Central memory CD8-positive, alpha-beta T cell (primary cell): ENCODE data around the gene FLNC.
A peak's percentile ranks its signal among the peaks of the same experiment; 100 is the strongest.

Experiments
- ATAC-seq: fragments of 150-1000 bp; cut with Tn5 transposase; replicated peaks from 2 replicates; pipeline ENCODE4 v1.10.0; 2022; ENCODE audit warnings: mild to moderate bottlenecking, moderate FRiP score, moderate number of reproducible peaks; ENCODE audit not compliant: poor library complexity, severe bottlenecking; ENCODE audit errors: extremely low read depth
- DNase-seq, 2 donors: peaks; one replicate each; pipeline ENCODE4 v3.0.0; 2021; ENCODE audit warnings: low spot score in 2 of 2
- H3K27ac Mint-ChIP-seq: one replicate; pipeline ENCODE4 v1.8.0; 2022; ENCODE audit warnings: low read depth, mild to moderate bottlenecking, moderate library complexity, mixed read lengths
- H3K27me3 Mint-ChIP-seq: one replicate; pipeline ENCODE4 v1.8.0; 2022; ENCODE audit warnings: mixed read lengths
- H3K36me3 Mint-ChIP-seq: one replicate; pipeline ENCODE4 v1.8.0; 2022; ENCODE audit warnings: mild to moderate bottlenecking, moderate library complexity, mixed read lengths; ENCODE audit not compliant: insufficient read depth
- H3K4me1 Mint-ChIP-seq: one replicate; pipeline ENCODE4 v1.8.0; 2022; ENCODE audit warnings: mixed read lengths
- H3K4me3 Mint-ChIP-seq: one replicate; pipeline ENCODE4 v1.8.0; 2022; ENCODE audit warnings: mild to moderate bottlenecking, moderate library complexity, mixed read lengths
- H3K9me3 Mint-ChIP-seq: one replicate; pipeline ENCODE4 v1.8.0; 2022; ENCODE audit warnings: mixed read lengths

The FLNC gene

GRCh38 chr7:128827971-128828711 is 2.1 kb upstream of the FLNC start:
- Mint-ChIP-seq H3K27me3 (peaks cover 58% of the 10 kb centered on the region), H3K9me3 (no peaks in the 10 kb centered on the region), H3K4me1 (peaks cover 7% of the 10 kb centered on the region), H3K4me3 (no peak overlapping the region), H3K27ac (no peak overlapping the region), H3K36me3 (peaks cover 2% of the 10 kb centered on the region)
- DNase-seq (no peak), ATAC-seq (no peak)

DNA sequence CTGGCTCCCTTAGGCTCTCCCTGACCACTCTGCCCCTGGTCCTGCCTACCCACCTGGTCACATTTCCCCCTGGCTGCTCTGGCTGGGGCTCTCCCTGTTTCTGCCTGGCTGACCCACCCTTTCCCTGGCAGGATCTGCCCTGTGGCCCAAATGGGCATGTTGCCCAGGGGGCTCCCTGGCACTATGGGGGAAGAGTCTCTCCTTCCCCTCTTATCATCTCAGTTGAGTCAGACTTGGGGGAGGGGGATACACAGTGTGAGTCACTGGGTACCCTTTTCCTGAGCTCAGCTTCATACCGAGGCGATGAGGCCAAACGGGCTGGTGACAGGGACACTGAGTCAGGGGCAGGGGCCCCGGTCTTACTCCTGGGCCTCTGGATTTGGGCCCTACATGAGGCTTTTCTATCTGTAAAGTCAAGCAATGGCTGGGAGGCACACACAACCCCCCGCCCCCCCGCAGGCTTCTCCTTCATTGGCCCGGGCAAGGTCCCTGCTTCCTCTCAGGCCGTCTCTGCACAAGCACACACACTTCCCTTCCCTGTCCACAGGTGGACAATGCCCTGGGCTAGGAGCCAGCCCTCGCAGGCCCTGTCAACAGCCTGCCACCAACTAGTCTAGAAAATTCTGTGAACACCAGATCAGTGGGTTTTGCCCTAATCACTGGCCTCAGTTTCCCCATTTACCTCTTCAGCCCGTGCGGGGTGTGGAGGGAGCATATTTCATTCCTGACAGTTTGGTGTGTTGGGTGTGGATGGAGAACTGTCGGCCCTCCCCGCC is 627 bp upstream of the FLNC start:
- Mint-ChIP-seq H3K9me3 (no peaks in the 10 kb centered on the region), H3K4me3 (peak overlapping the region; percentile 75), H3K4me1 (peaks cover 7% of the 10 kb centered on the region), H3K27me3 (peaks cover 58% of the 10 kb centered on the region), H3K27ac (no peak overlapping the region), H3K36me3 (peaks cover 2% of the 10 kb centered on the region)
- ATAC-seq (no peak), DNase-seq (no peak)

- Mint-ChIP-seq H3K9me3 (no peaks in the 10 kb centered on the region), H3K27ac (no peak overlapping the region), H3K4me1 (peaks cover 7% of the 10 kb centered on the region), H3K36me3 (peaks cover 2% of the 10 kb centered on the region), H3K27me3 (peaks cover 58% of the 10 kb centered on the region), H3K4me3 (peak overlapping the region; percentile 75)
- peak; percentile 22 for ATAC-seq
- DNase-seq, result no peak
Measured at GRCh38 chr7:128831178-128831993, 1.2 kb downstream of the FLNC start.

- DNase-seq (no peak), ATAC-seq (no peak)
- H3K4me3 Mint-ChIP-seq, result no peak overlapping the region
- H3K36me3 Mint-ChIP-seq, result no peaks in the 10 kb centered on the region
- peaks cover 53% of the 10 kb centered on the region for H3K27me3 Mint-ChIP-seq
- H3K27ac Mint-ChIP-seq, result no peak overlapping the region
- H3K4me1 Mint-ChIP-seq, result peaks cover 7% of the 10 kb centered on the region
- H3K9me3 Mint-ChIP-seq, result no peaks in the 10 kb centered on the region
Measured at GRCh38 chr7:128831994-128832879, 2.0 kb downstream of the FLNC start.

DNA sequence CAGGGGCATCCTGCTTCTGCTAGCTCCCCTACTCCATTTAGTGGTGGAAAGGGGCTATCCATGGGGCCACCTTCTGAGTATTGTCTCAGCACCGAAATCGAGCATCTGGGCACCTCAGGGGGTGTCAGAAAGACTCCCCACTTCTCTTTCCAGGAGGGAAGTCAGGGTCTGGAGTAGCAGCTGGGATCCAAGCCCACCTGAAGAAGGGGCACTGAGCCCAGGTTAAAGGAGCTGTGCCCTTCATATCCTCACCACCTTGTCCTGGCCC is 2.6 kb downstream of the FLNC start:
- Mint-ChIP-seq H3K36me3 (no peaks in the 10 kb centered on the region), H3K27me3 (peaks cover 48% of the 10 kb centered on the region), H3K4me3 (no peak overlapping the region), H3K9me3 (no peaks in the 10 kb centered on the region), H3K27ac (no peak overlapping the region), H3K4me1 (peaks cover 7% of the 10 kb centered on the region)
- no peak for ATAC-seq
- DNase-seq, result no peak

DNA sequence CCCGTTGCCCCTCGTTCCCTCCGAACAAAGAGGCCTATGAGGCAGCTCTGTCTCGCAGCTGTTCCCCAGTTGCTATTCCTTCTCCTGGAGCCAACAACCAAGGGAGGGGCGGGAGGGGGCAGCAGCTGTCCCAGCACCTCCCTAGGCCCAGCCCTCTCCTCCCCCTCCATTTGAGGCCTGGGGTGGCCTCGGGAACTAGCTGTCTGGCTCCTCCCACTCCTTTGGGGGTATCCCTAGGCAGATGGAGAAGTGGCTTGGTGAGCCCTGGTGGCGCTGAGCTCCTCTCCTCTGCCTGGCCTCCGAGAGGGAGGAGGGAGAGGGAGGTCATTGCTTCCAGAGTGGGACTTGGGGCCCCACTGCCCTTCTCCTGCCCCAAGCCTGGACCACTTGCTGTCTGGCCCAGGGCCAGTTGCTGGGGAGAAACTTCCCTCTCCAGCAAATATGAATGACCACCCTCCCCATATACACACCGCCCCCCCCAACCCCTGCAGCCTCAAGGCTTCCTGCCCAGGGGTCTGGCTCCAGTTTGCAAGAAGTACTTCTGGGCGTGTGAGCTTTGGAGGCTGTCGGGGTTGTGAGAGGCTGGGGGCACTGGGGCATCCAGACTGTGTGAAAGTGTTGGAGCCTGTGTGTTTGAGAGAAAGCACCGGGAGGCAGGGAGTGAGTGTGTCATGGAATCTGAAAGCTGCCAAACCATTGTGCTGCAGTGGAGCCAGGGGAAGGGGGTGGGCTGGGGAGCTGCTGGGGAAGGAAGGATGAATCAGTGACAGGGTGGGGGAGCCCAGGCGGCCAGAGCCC is 3.1 kb downstream of the FLNC start:
- Mint-ChIP-seq H3K9me3 (no peaks in the 10 kb centered on the region), H3K4me1 (peaks cover 7% of the 10 kb centered on the region), H3K27me3 (peaks cover 42% of the 10 kb centered on the region), H3K4me3 (no peak overlapping the region), H3K27ac (no peak overlapping the region), H3K36me3 (no peaks in the 10 kb centered on the region)
- DNase-seq (no peak), ATAC-seq (no peak)

DNA sequence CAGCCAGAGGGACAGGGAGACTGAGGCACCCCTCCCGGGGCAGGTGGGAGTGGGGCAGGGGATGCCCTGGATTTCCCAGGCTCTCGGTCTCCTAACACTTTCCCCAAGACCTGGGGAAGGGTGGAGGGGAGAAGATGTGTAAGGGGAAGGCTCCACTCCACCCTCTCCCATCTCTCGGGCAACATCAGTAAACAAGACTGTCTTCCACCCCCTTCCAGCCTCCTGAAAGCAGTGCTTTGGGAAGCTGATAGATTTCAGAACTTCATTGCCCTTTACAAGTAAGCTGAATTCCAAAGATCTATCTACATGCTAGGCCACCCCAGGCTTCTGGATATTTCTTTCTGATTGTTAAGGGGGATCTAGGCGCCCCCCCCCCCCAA is 3.7 kb downstream of the FLNC start:
- Mint-ChIP-seq H3K27me3 (peaks cover 36% of the 10 kb centered on the region), H3K9me3 (no peaks in the 10 kb centered on the region), H3K27ac (no peak overlapping the region), H3K4me1 (peaks cover 7% of the 10 kb centered on the region), H3K4me3 (no peak overlapping the region), H3K36me3 (no peaks in the 10 kb centered on the region)
- DNase-seq (no peak), ATAC-seq (no peak)

DNA sequence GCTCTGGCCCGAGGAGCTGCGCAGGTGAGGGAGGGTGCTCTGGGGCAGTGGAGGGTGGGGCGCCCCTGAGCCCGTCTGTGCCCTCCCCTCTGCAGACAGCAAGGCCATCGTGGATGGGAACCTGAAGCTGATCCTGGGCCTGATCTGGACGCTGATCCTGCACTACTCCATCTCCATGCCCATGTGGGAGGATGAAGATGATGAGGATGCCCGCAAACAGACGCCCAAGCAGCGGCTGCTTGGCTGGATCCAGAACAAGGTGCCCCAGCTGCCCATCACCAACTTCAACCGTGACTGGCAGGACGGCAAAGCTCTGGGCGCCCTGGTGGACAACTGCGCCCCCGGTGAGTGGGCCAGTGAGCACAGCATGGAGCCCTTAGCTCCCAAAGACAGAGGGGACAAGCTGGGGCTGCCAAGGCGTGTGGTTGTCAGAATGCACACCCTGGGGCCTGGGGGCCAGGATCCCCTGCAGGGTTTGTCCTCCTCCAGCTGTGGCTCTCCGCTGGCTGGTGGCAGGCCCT is 5.1 kb downstream of the FLNC start:
- Mint-ChIP-seq H3K36me3 (no peaks in the 10 kb centered on the region), H3K4me1 (peaks cover 6% of the 10 kb centered on the region), H3K9me3 (no peaks in the 10 kb centered on the region), H3K27ac (no peak overlapping the region), H3K27me3 (peaks cover 24% of the 10 kb centered on the region), H3K4me3 (no peak overlapping the region)
- DNase-seq, result no peak
- no peak for ATAC-seq

- no peaks in the 10 kb centered on the region for H3K9me3 Mint-ChIP-seq
- H3K27ac Mint-ChIP-seq, result no peak overlapping the region
- ATAC-seq (no peak), DNase-seq (no peak)
- no peaks in the 10 kb centered on the region for H3K36me3 Mint-ChIP-seq
- H3K27me3 Mint-ChIP-seq, result peaks cover 17% of the 10 kb centered on the region
- H3K4me3 Mint-ChIP-seq, result no peak overlapping the region
- H3K4me1 Mint-ChIP-seq, result no peaks in the 10 kb centered on the region
Measured at GRCh38 chr7:128835790-128836641, 5.8 kb downstream of the FLNC start.

DNA sequence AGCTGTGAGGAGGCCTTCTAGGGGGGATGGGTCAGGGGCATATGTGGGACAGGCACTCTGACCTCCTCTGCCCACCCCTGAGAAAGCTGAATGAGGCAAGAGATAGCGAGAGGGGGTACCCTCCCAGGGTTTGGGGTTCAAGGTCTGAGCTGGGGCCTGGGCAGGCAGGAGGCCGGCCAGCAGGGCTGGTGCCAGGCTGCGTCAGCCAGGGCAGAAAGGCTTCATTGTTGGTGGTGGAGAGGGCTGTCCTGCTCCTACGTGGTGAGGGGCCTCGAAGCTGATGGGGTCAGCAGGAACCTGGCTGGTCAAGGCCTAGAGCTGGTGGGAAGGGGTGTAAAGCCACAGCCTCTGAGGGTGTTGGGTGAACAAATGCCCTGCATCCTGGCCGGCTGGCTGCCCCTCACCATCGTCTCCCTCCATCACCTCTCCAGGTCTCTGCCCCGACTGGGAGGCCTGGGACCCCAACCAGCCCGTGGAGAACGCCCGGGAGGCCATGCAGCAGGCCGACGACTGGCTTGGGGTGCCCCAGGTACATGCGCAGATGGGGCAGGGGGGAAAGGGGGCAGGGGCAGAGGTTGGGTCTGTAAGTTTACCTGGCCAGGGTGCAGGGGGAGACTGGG is 6.6 kb downstream of the FLNC start:
- no peaks in the 10 kb centered on the region for H3K4me1 Mint-ChIP-seq
- peaks cover 10% of the 10 kb centered on the region for H3K27me3 Mint-ChIP-seq
- H3K9me3 Mint-ChIP-seq, result no peaks in the 10 kb centered on the region
- DNase-seq (no peak), ATAC-seq (no peak)
- H3K27ac Mint-ChIP-seq, result no peak overlapping the region
- no peak overlapping the region for H3K4me3 Mint-ChIP-seq
- H3K36me3 Mint-ChIP-seq, result no peaks in the 10 kb centered on the region
